PFSK-1 (cell line): Measurements from ENCODE around the gene MX1.

ENCODE experiments used
- FOXP2 ChIP-seq: optimal IDR thresholded peaks from 2 replicates; pipeline ENCODE3; 2011; ENCODE audit warnings: borderline replicate concordance, control low read depth, inconsistent platforms; ENCODE audit not compliant: insufficient read depth; ENCODE audit errors: extremely low read length, extremely low read depth
- POLR2AphosphoS5 ChIP-seq: IDR thresholded peaks from 2 replicates; pipeline ENCODE4 v1.6.1; 2012; ENCODE audit warnings: low read depth, mild to moderate bottlenecking, control low read depth, low read length, moderate library complexity
- SIN3A ChIP-seq: IDR thresholded peaks from 2 replicates; pipeline ENCODE4 v1.6.1; 2012; ENCODE audit warnings: mild to moderate bottlenecking, low read length, moderate library complexity, borderline replicate concordance; ENCODE audit not compliant: insufficient read depth
- TAF1 ChIP-seq: IDR thresholded peaks from 2 replicates; pipeline ENCODE4 v1.6.1; 2012; ENCODE audit warnings: low read length, control low read depth, borderline replicate concordance; ENCODE audit not compliant: insufficient read depth
- TF ChIP-seq, protein P1 (sequence below), 2 experiments: IDR thresholded peaks; 2 replicates each; pipeline versions ENCODE4 v1.6.1 to v1.8.0; 2011 to 2012; ENCODE audit warnings: low read depth in 2 of 2, low read length in 2 of 2, control low read depth in 1 of 2, inconsistent platforms in 1 of 2, mild to moderate bottlenecking in 1 of 2, moderate library complexity in 1 of 2; ENCODE audit not compliant: insufficient read depth in 1 of 2

The MX1 gene

DNA sequence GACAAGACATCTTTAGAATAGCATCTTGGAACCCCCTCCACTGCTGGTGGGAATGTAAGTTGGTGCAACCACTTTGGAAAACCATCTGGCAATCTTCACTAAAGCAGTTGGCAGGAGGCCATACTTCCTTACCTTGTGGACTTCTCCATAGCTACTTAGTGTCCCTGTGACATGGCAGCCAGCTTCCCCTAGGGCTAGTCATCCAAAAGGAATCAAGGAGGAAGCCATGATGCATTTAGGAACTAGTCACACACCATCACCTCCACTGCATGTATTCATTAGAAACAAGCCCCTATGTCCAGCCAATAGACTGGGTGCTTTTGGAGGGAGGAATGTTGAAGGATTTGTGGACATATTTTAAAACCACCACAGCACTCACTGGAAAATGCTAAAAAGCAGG lies 44.3 kb upstream of the MX1 start:
- no peak for TF ChIP-seq POLR2AphosphoS5
- TF ChIP-seq TAF1, result no peak
- TF ChIP-seq FOXP2, result no peak
- TF ChIP-seq, protein P1, sequence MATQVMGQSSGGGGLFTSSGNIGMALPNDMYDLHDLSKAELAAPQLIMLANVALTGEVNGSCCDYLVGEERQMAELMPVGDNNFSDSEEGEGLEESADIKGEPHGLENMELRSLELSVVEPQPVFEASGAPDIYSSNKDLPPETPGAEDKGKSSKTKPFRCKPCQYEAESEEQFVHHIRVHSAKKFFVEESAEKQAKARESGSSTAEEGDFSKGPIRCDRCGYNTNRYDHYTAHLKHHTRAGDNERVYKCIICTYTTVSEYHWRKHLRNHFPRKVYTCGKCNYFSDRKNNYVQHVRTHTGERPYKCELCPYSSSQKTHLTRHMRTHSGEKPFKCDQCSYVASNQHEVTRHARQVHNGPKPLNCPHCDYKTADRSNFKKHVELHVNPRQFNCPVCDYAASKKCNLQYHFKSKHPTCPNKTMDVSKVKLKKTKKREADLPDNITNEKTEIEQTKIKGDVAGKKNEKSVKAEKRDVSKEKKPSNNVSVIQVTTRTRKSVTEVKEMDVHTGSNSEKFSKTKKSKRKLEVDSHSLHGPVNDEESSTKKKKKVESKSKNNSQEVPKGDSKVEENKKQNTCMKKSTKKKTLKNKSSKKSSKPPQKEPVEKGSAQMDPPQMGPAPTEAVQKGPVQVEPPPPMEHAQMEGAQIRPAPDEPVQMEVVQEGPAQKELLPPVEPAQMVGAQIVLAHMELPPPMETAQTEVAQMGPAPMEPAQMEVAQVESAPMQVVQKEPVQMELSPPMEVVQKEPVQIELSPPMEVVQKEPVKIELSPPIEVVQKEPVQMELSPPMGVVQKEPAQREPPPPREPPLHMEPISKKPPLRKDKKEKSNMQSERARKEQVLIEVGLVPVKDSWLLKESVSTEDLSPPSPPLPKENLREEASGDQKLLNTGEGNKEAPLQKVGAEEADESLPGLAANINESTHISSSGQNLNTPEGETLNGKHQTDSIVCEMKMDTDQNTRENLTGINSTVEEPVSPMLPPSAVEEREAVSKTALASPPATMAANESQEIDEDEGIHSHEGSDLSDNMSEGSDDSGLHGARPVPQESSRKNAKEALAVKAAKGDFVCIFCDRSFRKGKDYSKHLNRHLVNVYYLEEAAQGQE (IDR thresholded peaks at IDR 0.05; ENCODE audit: insufficient read depth in 1 of 2, low read depth in 2 of 2, low read length in 2 of 2), result no peak
- no peak for TF ChIP-seq SIN3A

DNA sequence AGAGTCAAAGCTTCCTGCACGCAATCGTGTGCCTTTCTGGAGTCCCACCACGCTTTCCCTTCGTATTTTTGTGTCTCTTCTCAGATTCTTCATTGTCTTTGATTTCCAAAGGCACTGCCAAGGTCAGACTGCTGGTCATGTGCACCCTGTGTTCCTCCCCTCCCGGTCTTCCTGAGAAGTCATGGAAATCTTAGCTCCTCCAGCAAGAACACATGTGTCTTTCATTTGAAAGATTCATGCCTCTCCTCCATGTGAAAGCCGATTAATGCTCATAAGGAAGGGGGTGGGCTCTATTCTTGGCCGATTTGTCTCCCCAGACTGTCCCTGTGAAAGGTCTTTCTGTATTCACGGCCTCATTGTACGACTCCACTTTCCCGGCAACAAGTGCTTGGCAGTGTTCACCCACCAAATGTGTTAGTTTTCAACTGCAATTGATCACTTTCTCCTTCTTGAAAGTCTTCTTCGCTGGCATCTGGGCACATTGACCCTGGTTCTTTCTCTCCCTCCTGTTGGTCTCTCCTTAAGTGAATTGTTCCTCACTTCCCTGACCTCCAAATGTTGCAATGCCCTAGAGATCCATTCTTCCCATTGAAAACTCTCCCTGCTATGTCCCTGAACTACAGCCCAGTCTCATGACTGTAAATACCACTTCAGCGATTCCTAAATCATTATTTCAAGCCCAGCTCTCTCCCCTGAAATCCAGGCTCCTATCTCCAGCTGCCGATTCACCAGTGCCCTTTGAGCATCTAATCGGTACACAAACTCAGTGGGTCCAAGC lies 38.8 kb upstream of the MX1 start:
- TF ChIP-seq, protein P1 (IDR thresholded peaks at IDR 0.05; ENCODE audit: insufficient read depth in 1 of 2, low read depth in 2 of 2, low read length in 2 of 2), result no peak
- TF ChIP-seq SIN3A (no peak), POLR2AphosphoS5 (no peak), TAF1 (no peak), FOXP2 (no peak)

DNA sequence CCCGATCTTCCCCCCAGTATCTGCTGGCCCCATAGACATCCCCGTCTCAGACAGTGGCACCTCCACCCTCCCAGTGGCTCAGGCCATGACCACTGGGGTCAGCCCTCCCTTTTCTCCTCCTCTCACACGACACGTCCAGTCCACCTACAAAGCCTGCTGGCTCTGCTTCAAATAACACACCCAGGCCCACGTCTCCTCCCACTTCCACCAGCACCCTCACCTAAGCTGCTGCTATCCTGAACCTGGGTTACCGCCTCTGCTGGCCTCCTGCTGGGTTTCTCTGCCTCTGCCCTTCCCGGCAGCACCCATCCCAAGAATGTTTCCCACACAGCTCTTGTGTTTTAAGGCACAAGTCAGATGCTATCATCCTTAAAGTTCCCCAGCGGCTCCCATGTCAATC lies 38.2 kb upstream of the MX1 start:
- TF ChIP-seq TAF1 (no peak), FOXP2 (no peak), POLR2AphosphoS5 (no peak), SIN3A (no peak)

- TF ChIP-seq, protein P1 (IDR thresholded peaks at IDR 0.05; ENCODE audit: insufficient read depth in 1 of 2, low read depth in 2 of 2, low read length in 2 of 2), result no peak
- TF ChIP-seq FOXP2, result no peak
- TF ChIP-seq TAF1, result no peak
- no peak for TF ChIP-seq POLR2AphosphoS5
- TF ChIP-seq SIN3A, result no peak
Observed at GRCh38 chr21:41388259-41388658, 37.8 kb upstream of the MX1 start.

DNA sequence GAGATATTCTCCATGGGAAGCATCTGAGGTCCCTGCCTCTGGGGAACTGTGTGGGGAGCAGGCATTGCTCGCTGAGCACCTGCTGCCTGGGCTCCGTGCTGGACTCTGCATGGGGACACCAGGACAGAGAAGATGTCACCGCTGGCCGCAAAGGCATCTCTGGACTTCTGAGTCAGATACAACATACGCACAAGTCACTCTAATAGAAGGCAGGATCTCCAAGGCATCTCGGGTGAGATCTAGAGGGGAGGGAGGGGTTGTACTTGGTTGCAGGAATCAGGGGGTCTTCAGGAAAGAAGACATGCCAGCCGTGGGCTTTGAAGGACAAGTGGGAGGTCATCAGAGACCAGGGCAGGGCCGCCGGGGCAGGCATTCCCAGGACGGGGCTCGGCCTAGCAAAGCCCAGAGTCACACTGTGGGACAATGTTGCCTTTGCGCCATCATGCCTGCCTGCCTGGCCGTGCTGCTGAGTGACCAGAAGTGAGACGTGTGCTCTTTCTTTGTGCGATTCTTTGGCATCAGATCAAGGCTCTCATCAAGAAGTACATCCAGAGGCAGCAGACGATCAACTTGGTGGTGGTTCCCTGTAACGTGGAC lies 35.9 kb upstream of the MX1 start:
- TF ChIP-seq FOXP2 (no peak), SIN3A (no peak), POLR2AphosphoS5 (no peak), TAF1 (no peak)
- TF ChIP-seq, protein P1 (IDR thresholded peaks at IDR 0.05; ENCODE audit: insufficient read depth in 1 of 2, low read depth in 2 of 2, low read length in 2 of 2), result no peak
